Left renal cortex interstitium (tissue), 4 donors: ENCODE results near the gene SIAE. TPM values are rescaled to one million over a fixed set of nuclear protein-coding genes. Genes with fewer than 3 reads are reported as not detected.

Experiments
- DNase-seq, 4 donors: peaks; one replicate each; pipeline ENCODE4 v3.0.0-alpha.2; 2013; ENCODE audit warnings: low read depth in 4 of 4, low spot score in 2 of 4, missing footprints in 1 of 4
- polyA plus RNA-seq, 4 donors: library from polyadenylated mRNA; unstranded; fragments of 120-200 nt; gene quantifications; one replicate each; pipeline ENCODE4 v1.2.1, GENCODE V29; 2013; ENCODE audit not compliant: insufficient read length in 4 of 4

Gene SIAE
- polyA plus RNA-seq, 4 donors, result 28.2 to 35.3 (median 32.1) TPM

GRCh38 chr11:124584681-124585372 lies 88.7 kb downstream of the SIAE start:
- no peak for DNase-seq

- no peak for DNase-seq
Observed at GRCh38 chr11:124583781-124584180, 89.8 kb downstream of the SIAE start.

Other genes starting within 250 kb of the SIAE start
- gene OR8B4, start 248.9 kb downstream of the SIAE start, polyA plus RNA-seq, result not detected
- gene OR8B8, start 228.0 kb downstream of the SIAE start, polyA plus RNA-seq, result under 1 TPM in 2 of 4 donors, not detected in 2; 0.03 to 0.07 TPM
- gene OR8B12, start 130.1 kb downstream of the SIAE start, polyA plus RNA-seq, result not detected
- gene OR8A1, start 103.7 kb downstream of the SIAE start, polyA plus RNA-seq, result under 1 TPM in 2 of 4 donors, not detected in 2; 0.03 TPM
- gene PANX3, start 62.3 kb downstream of the SIAE start, polyA plus RNA-seq, result not detected
- gene TBRG1, start 50.9 kb downstream of the SIAE start, polyA plus RNA-seq, result 10 to 100 TPM; 25.7 to 42.6 (median 32.0) TPM
- gene SPA17, start 165 bp upstream of the SIAE start, polyA plus RNA-seq, result 10 to 100 TPM; 18.3 to 24.0 (median 20.2) TPM
- gene NRGN, start 66.2 kb upstream of the SIAE start, polyA plus RNA-seq, result 10 to 100 TPM; 13.9 to 27.5 (median 20.9) TPM
- gene VSIG2, start 78.5 kb upstream of the SIAE start, polyA plus RNA-seq, result 10 to 100 TPM in 1 of 4 donors, 1 to 10 TPM in 3; 5.3 to 10.7 (median 8.7) TPM
- gene ESAM, start 88.6 kb upstream of the SIAE start, polyA plus RNA-seq, result 10 to 100 TPM; 61.9 to 73.2 (median 72.7) TPM
- gene MSANTD2, start 126.7 kb upstream of the SIAE start, polyA plus RNA-seq, result 10 to 100 TPM; 24.3 to 47.6 (median 33.8) TPM
- 10 to 100 TPM; 16.7 to 35.1 (median 26.3) TPM for gene ROBO3, start 191.7 kb upstream of the SIAE start, polyA plus RNA-seq
- 10 to 100 TPM; 16.9 to 25.4 (median 19.5) TPM for gene ROBO4, start 224.1 kb upstream of the SIAE start, polyA plus RNA-seq
- gene HEPN1, start 245.5 kb upstream of the SIAE start, polyA plus RNA-seq, result 1 to 10 TPM in 3 of 4 donors, under 1 TPM in 1; 0.71 to 2.0 (median 1.2) TPM